ENCODE data around the gene KLHL8. TPM values are rescaled to one million over a fixed set of nuclear protein-coding genes. Genes with fewer than 3 reads are reported as not detected.

Gene KLHL8
- total RNA-seq: 10.0 TPM

GRCh38 chr4:87220094-87220822, at the start of gene KLHL8:
TSS of gene KLHL8 (minus strand) at chr4:87220618. CDS start at chr4:87195539, 25,079 bp downstream.
- DNase-seq (ENCODE audit: low spot score): peak; percentile 82

- peak; percentile 12 for DNase-seq (ENCODE audit: low spot score)
Observed at GRCh38 chr4:87270144-87270543, 49.7 kb upstream of the KLHL8 start.

- DNase-seq (ENCODE audit: low spot score): no peak
Observed at GRCh38 chr4:87268411-87268810, 48.0 kb upstream of the KLHL8 start.

GRCh38 chr4:87266986-87267385, 46.6 kb upstream of the KLHL8 start:
- no peak for DNase-seq (ENCODE audit: low spot score)

GRCh38 chr4:87262886-87263285, 42.5 kb upstream of the KLHL8 start:
- DNase-seq (ENCODE audit: low spot score): no peak

- DNase-seq (ENCODE audit: low spot score): no peak
Observed at GRCh38 chr4:87260477-87260876, 40.1 kb upstream of the KLHL8 start.

- no peak for DNase-seq (ENCODE audit: low spot score)
Observed at GRCh38 chr4:87258677-87259076, 38.3 kb upstream of the KLHL8 start.

- DNase-seq (ENCODE audit: low spot score): no peak
Observed at GRCh38 chr4:87257523-87257922, 37.1 kb upstream of the KLHL8 start.

GRCh38 chr4:87255755-87256154, 35.3 kb upstream of the KLHL8 start:
- no peak for DNase-seq (ENCODE audit: low spot score)

- DNase-seq (ENCODE audit: low spot score): no peak
Observed at GRCh38 chr4:87251106-87251505, 30.7 kb upstream of the KLHL8 start.

- DNase-seq (ENCODE audit: low spot score): no peak
Observed at GRCh38 chr4:87250294-87250693, 29.9 kb upstream of the KLHL8 start.

GRCh38 chr4:87249332-87250019, 29.1 kb upstream of the KLHL8 start:
- DNase-seq (ENCODE audit: low spot score): no peak

GRCh38 chr4:87243426-87244053, 23.1 kb upstream of the KLHL8 start:
- no peak for DNase-seq (ENCODE audit: low spot score)

GRCh38 chr4:87241336-87241735, 20.9 kb upstream of the KLHL8 start:
- DNase-seq (ENCODE audit: low spot score): no peak

GRCh38 chr4:87240341-87240740, 19.9 kb upstream of the KLHL8 start:
- DNase-seq (ENCODE audit: low spot score): no peak

- DNase-seq (ENCODE audit: low spot score): no peak
Observed at GRCh38 chr4:87239821-87240220, 19.4 kb upstream of the KLHL8 start.

GRCh38 chr4:87239194-87239593, 18.8 kb upstream of the KLHL8 start:
- no peak for DNase-seq (ENCODE audit: low spot score)

- no peak for DNase-seq (ENCODE audit: low spot score)
Observed at GRCh38 chr4:87236861-87237260, 16.4 kb upstream of the KLHL8 start.

GRCh38 chr4:87235020-87235671, 14.7 kb upstream of the KLHL8 start:
- no peak for DNase-seq (ENCODE audit: low spot score)

GRCh38 chr4:87232216-87232615, 11.8 kb upstream of the KLHL8 start:
- DNase-seq (ENCODE audit: low spot score): no peak

GRCh38 chr4:87230806-87231205, 10.4 kb upstream of the KLHL8 start:
- no peak for DNase-seq (ENCODE audit: low spot score)

GRCh38 chr4:87229979-87230378, 9.6 kb upstream of the KLHL8 start:
- DNase-seq (ENCODE audit: low spot score): no peak

All from mucosa of gallbladder (tissue), 1 donor.